GM19023 (cell line): ENCODE measurements around the gene CELSR1.
A peak's percentile ranks its signal among the peaks of the same experiment; 100 is the strongest.

ENCODE experiments used
- ATAC-seq: cut with Tn5 transposase; IDR thresholded peaks from one replicate; pipeline ENCODE4 v1.9.1; 2021; ENCODE audit warnings: mild to moderate bottlenecking, moderate library complexity; ENCODE audit not compliant: unreplicated experiment

CELSR1 gene, protein sequence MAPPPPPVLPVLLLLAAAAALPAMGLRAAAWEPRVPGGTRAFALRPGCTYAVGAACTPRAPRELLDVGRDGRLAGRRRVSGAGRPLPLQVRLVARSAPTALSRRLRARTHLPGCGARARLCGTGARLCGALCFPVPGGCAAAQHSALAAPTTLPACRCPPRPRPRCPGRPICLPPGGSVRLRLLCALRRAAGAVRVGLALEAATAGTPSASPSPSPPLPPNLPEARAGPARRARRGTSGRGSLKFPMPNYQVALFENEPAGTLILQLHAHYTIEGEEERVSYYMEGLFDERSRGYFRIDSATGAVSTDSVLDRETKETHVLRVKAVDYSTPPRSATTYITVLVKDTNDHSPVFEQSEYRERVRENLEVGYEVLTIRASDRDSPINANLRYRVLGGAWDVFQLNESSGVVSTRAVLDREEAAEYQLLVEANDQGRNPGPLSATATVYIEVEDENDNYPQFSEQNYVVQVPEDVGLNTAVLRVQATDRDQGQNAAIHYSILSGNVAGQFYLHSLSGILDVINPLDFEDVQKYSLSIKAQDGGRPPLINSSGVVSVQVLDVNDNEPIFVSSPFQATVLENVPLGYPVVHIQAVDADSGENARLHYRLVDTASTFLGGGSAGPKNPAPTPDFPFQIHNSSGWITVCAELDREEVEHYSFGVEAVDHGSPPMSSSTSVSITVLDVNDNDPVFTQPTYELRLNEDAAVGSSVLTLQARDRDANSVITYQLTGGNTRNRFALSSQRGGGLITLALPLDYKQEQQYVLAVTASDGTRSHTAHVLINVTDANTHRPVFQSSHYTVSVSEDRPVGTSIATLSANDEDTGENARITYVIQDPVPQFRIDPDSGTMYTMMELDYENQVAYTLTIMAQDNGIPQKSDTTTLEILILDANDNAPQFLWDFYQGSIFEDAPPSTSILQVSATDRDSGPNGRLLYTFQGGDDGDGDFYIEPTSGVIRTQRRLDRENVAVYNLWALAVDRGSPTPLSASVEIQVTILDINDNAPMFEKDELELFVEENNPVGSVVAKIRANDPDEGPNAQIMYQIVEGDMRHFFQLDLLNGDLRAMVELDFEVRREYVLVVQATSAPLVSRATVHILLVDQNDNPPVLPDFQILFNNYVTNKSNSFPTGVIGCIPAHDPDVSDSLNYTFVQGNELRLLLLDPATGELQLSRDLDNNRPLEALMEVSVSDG (N-terminal part only)

DNA sequence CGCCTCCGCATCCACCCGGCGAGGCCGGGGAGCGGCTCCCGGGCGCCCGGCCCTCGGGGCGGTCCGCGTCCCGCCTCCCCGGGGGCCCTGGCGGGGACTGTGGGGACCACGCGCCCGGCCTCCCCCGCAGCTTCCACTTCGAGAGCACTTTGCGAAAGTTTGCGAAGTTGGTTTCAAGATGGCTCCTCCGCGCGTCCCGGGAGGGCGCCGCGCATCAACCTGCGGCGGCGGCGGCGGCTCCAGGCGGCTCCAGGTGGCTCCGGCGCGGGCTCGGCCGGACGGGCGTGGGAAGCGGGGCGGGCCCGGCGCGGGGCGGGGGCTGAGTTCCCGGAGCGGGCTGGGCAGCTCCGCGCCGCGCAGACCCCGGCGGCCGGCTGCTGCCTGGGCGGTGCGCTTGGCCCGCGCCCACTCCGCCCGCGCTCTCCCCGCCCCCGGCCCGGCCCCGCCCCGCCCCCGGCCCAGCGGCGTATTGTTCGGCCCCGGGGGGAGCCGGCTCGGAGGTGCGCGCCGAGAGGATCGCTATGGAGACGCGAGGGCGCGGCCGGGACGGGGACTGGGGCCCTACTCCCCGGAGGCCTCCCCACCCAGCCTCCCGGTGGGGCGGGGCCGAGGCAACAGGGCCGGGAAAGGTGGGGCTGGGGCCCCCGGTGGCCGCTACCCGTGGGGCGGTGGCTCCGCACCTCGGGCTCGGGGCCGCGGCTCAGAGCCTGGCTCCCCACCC is at the start of gene CELSR1:
Gene CELSR1 (minus strand): TSS at position 396 of the 721 bp plus-strand sequence. CDS start 450 bp downstream, outside the sequence.
- ATAC-seq = no peak

DNA sequence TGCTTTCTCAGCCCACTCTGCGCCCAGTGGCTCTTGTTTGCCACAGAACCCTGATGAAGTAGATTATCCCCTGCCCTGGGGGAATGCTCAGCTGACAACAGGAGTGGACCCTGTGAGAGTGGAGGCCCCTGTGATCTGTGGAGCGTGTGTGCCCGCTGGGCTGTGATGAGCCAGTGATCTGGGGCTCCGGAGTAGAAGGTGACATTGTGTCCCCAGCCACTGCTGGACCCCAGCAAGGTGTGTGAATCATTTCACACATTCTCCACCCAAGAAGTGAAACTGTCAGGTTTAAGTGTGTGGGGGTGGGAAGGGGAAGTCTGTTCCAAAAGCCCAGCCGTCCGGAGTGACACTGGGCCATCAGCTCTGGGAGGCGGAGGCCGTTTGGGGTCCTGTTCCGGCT is 49.6 kb upstream of the CELSR1 start:
- ATAC-seq = peak; percentile 42

DNA sequence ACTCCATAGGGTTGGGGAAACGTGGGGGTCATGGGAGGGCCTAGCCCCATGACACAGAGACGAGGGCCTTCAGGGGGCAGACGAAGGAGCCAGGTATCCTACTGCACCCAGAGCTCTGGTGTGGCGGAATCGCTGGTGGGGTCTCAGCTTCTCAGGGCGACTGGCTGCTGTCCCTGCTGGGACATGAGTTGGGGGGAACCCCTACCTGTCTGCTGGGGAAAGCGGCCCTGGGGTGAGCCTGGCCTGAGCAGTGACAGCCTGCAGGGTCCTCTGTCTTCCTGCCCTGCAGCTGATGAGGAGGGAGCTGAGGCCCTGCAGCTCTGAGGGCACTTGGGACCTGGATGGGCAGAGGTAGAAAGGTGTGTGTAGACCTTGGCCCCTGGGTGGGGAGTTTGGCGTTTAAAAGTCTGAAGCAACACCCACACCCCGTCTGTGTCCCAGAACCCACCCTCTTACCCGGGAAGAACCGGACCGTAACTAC is 49.2 kb upstream of the CELSR1 start:
- ATAC-seq = no peak

DNA sequence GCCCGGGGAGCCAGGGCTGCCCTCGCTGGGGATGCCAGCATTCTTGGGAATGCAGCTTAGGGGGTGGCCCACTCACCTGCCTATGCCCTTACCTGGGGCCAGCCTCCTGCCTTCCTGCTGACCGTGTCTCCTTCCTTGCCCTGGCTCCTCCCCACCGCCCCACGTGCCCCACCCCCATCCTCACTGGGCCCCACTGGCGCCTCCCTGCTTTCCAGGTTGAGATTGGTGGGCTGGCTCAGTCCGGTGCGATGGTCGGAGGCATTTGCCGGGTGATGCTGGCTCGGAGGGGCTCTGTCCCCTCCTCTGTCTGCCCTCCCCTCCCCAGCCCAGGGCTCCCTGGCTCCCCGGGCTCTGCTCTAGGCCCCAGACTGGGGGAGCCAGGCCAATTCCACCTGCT is 48.7 kb upstream of the CELSR1 start:
- ATAC-seq = no peak

DNA sequence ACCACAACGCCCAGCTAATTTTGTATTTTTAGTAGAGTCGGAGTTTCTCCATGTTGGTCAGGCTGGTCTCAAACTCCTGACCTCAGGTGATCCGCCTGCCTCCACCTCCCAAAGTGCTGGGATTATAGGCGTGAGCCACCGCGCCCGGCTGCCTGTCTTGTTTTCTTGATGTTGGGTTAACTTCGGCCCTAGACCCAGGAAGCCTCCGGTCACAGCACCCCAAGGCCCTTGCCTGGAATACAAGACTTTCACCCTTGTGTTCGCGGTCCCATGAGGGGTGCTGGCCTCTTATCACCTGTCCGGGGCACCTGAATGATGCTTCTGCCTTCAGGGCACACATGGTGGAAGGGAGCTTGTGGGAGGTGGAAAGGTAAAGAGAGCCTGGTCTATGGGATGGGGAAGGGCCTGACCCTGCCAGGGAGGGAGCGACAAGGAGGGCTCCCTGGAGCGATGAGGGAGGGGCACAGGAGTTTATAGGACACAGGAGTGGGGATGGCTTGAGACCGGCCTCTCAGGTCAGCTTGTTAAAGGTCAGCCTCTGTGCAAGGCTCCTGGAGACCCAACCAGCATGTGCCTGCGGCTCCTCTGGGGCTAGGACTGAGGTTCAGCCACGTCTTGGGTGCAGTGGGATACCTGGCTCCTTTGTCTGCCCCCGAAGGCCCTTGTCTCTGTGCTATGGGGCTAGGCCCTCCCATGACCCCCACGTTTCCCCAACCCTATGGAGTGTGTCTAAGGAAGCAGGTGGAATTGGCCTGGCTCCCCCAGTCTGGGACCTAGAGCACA is 48.1 kb upstream of the CELSR1 start:
- no peak for ATAC-seq

DNA sequence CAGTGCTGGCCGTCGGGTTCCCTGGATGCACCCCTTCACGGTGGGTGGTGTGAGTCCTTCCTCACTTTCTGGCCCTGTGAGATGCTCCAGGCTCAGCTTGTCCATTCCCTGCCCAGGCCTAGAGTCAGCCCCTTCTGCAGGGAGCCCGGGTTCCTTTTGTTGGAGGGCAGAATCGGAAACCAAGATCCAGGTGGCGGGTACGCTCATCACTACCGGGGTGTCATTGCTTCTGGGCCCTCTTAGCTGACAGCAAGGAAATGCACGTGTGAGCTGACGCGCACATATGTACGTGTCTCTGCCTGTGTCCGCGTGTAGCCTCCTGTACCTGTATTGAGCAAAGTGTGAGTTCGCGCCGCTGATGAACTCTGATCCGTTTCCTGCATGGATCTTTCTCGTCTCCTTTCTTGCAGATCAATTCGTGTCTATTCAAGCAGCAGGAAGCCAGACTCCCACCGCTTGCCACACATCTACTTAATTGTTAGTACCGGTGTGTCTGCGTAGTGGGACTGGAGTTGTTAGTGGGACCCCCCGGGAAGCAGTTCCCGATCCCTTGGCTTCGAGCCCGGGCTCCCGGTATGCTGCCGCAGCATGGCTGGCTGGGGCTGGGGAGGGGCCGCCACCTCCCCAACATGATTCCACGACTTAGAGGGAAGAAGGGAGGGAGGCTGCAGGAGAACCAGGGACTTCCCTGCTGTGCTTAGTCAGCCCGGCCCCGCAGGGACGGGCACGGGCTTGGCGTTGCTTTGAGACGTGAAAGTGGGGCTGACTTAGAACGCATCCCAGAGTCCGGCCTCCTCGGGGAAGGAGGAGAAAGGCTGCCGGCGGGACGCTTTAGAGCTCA is 46.9 kb upstream of the CELSR1 start:
- no peak for ATAC-seq

DNA sequence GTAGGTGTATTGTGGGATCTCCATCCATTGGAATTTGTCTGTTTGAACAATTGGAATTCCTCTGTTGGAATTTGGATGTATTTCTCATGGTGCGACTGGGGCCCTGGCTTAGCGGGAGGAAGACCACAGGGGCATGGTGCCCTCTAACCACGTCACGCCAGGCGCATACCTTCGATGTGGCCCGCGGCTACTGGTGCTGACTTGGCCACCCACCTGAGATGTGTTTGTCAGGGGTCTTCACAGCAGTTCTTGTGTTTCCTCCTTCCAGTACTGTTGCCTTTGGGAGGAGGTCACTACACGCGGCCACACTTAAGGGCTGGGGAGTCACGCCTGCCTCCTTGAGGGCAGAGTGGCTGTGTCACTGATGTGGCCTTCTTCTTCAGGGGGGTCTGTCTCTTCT is 46.2 kb upstream of the CELSR1 start:
- ATAC-seq = no peak

DNA sequence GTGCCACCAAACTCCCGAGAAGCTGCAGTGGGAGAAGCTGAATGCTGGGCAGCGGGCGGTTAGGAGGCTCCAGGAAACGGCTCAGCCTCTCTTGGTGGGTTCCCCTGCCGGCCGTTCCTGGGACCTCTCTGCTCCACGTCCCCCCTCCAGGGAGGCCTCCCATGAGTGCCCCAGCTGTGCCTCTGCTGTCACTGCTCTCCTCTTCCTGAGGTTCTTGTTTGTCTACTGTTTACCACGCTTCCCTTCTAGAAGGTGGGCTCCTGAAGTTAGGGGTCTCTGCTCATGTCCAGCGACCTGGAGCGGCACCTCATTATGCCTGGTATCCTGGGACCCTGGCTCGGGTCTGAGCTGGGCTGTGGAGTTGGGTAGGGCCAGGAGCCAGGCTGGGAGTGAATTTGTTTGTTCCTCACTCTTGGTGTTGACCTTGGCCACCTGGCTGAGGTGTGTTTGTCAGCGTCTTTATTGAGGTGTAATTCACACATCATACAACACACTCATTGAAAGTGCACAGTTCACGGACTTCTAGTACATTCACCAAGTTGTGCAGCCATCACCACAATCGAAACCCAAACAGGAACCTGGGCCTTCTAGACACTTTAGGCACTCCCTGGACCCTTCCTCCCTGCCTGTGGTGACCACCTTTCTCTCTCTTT is 45.0 kb upstream of the CELSR1 start:
- ATAC-seq = no peak

DNA sequence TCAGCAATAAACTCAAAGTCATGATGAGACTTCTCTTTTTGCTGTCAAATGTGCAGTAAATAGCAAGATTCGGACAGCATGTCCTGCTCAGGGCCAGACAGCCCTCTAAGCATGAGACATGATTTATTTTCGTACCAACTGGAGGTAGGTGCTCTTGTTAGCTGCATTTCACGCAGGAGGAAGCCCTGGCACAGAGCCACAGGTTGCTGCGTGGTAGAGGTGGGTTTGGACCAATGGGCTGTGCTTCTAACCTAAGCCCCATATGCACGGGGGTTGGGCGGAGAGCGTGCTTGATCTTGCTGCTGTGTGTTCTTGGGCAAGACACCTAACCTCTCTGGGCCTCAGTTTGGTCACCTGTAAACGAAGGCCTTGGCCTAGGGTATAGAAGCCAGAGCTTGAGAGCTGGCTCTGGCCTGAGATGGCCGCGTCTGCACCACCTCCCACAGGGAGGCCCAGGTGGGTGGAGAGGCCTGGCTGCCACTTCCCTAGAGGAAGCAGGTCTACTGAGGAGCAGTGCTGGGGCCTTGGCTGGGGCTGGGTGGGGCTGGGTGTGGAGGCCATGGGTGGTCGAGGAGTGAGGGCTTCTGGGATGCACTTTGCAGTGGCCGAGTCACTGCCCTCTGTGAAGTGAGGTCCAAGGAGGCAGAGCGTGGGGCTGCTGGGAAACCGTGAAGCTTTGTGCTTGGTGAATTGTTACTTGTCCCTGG is 44.3 kb upstream of the CELSR1 start:
- ATAC-seq = no peak

DNA sequence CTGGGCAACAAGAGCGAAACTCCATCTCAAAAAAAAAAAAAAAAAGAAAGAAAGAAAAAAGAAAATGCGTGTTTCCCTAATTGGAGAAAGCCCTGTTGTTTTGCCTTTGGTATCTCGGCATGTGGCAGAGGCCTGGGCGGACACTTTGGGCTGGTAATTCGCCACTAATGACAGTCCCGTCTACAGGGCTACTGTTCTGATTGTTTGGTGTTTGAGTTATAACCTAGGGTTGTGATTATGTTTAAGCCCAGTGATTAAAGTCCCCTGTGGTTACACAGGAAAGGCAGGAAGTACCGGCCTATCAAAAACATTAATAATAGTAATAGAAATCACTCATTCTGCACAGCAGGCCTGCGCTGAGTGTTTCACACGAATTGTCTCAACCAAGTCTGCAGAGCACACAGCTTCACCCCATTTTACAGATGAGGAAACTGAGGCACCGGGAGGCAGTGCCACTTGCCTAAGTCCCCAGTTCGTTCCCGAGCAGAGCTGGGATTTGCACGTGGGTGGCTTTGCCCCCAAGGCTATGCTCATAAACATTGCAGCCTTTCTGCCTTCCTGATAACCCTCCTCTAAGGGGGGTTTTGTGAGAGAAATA is 43.6 kb upstream of the CELSR1 start:
- ATAC-seq = no peak

DNA sequence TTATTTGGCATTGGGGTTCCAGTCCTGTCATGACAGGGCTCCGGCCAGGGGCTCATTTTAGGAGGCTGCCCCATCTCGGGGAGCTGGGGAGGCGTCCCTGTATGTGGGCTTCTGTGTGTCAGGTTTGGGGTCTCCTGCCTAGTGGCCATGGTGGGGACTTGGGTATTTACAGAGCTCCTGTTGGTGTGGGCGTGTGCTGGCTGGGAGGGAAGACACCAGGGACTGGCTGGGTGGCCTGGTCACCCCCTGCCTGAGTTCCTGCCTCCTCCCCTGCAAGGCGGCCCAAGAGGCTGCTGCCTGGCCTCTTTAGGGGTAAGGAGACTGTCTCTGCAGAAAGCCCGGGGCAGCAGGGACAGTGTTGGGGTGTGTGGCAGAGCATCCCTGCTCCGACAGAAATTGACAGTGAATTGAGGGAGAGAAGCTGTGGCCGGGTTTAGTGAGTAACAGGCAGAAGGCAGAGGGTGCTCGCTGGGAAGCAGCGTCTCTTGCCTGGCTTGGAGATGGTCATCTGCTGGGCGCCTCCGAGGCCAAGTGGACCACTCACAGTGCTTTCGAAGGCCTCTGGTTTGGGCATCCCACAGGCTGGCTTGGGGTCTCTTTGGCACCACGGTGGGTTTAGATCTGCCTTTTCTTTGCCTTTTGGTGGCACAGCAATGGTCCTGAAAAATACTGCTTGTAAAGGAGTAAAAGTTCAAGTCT is 42.5 kb upstream of the CELSR1 start:
- ATAC-seq = no peak

DNA sequence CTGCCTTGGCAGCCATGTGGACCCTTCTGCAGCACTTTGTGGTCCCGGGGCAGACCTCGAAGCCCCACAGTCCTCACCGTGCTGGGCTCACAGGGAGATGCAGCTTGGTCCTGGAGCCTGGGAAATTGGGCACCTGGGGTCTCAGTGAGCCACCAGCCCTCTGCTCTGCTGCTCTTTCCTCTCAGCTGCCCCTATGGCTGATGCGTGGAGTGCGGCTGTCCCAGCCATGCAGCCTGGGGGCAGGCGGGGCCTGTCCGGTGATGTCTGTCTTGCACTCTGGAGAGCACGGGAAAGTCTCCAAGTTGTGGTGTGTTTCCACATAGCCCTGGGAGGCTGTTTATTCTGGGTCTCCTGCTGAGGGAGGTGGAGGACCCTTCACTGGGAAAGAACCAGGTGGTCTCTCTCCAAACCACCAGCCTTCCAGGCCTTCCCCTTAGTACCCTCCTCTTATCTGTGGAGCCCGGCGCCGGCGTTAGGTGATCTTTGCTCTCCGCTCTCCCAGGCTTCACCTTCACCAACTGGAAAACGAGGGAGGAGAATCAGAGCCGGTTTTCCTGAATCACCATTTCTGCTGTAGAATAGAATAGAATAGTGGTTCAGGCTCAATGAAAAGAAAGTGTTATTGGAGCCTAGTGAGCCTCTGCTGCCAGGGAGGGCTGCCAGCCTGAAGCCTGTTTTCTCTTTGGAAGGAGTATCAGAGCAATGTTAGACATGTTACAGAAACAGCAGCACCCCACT is 41.6 kb upstream of the CELSR1 start:
- ATAC-seq = no peak

DNA sequence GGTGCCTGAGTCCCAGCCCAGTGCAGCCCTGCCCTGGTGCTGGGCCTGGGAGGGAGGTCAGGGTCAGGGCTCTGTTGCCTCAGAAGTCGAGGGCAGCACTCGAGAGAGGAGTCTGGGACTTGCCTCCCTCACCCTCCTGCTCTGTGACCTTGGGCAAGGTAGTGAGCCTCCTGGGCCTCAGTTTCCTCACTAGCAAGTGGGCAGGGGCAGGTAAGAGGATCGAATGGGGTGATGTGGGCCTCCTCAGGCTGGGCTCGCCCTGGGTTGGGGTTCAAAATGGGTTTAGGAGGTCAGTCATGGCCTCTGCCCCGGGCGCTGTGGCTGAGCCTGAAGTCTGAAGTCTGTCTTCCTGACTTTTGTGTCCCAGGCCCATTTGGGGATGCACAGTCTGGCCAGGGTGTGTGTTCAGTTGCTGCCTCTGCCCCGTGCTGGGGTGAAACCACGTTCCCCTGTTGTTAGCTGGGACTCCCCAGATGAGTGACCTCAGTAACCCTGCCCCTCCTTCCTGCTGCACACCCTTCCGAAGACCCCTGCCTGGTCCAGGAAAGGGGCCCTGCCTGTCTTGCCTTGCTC is 40.9 kb upstream of the CELSR1 start:
- ATAC-seq = no peak

DNA sequence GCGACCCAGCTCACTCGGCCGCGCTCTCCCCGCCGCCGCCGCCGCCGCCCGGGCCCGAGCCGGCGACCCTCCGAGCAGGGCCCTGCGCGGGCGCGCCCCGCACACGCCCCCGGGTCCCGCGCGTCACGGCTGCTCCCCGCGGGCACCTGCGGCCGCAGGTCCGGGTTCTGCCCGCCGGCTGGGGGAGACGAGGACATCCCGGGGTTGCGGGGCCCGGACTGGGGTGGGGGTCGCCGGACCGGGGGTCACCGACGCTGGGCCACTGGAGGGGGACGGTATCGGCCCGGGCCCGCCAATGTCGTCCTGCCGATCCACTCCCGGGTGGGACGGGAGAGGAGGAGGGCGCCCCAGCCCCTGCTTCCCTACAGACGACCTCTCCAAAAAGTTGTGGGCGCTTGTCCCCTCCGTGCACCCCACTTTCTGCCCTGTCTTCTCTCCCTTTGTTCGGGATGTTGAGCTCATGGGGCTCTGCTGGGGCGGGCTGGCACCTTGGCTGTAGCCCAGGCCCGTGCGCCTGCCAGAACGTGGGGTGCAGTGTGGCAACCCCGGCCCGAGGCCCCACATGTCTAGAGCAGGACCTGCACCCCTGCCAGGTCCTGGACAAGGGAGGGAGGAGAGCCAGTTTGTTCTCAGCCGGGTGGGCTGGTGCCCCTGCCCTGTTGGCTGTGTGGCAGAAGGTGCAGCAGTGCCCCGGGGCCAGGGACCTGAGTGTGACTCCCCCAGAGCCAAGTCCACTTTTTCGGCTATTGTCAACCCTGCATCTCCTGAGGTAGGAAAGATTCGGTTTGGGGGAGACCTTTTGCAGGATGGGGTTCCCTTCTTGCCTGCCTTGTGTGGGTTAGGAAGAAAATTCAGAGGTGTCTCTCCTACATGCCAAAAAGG is 40.2 kb upstream of the CELSR1 start:
- no peak for ATAC-seq
